ENCODE results near the gene INAFM2. TPM values are rescaled to one million over a fixed set of nuclear protein-coding genes. Genes with fewer than 3 reads are reported as not detected.

The INAFM2 gene
- total RNA-seq, 1 donor from 2014 or later = 22.8 TPM

DNA sequence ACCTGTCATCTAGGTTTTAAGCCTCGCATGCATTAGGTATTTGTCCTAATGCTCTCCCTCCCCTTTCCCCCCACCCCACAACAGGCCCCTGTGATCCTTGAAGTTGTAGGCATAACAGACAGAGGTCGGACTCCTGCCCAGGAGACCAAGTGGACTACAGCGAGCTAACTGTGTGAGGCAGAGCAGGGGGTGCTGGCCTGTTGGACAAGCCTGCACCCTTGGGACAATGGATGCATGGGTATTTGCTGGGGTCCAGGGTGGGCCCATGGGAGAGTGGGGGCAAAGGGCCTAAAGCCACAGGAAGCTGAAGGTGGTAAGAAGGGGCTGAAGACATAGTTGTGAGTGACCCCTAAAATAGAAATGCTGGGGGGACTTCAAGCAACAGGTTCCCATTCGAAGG, 18.2 kb upstream of the INAFM2 start:
- Mint-ChIP-seq H3K9me3 (no peaks in the 10 kb centered on the region), H3K4me1 (peaks cover 31% of the 10 kb centered on the region), H3K27me3 (no peaks in the 10 kb centered on the region), H3K27ac (no peak overlapping the region), H3K36me3 (ENCODE audit: low read depth) (peaks cover 28% of the 10 kb centered on the region), H3K4me3 (no peak overlapping the region)
- no peak for DNase-seq
- intact Hi-C loops (cut with micrococcal nuclease) = no loop called here

GRCh38 chr15:40306371-40306770, 17.1 kb upstream of the INAFM2 start:
- peaks cover 31% of the 10 kb centered on the region for H3K4me1 Mint-ChIP-seq

GRCh38 chr15:40306908-40307307, 16.6 kb upstream of the INAFM2 start:
- intact Hi-C loops (cut with micrococcal nuclease) = loop anchor here (2.0 kb wide), 1 partner anchor 16 kb away; the partner anchor contains the start of gene INAFM2
- H3K4me3 Mint-ChIP-seq = peak overlapping the region; percentile 92
- DNase-seq = peak; percentile 74
- peaks cover 6% of the 10 kb centered on the region for H3K27me3 Mint-ChIP-seq
- peaks cover 13% of the 10 kb centered on the region for H3K36me3 Mint-ChIP-seq (ENCODE audit: low read depth)
- H3K4me1 Mint-ChIP-seq = peaks cover 31% of the 10 kb centered on the region
- peak overlapping the region; percentile 98 for H3K27ac Mint-ChIP-seq
- H3K9me3 Mint-ChIP-seq = no peaks in the 10 kb centered on the region

More at GRCh38 chr15:40306371-40306770, 17.1 kb upstream of the INAFM2 start:
- DNase-seq = no peak
- peak overlapping the region; percentile 98 for H3K27ac Mint-ChIP-seq
- H3K36me3 Mint-ChIP-seq (ENCODE audit: low read depth) = peaks cover 19% of the 10 kb centered on the region
- H3K9me3 Mint-ChIP-seq = no peaks in the 10 kb centered on the region
- intact Hi-C loops (cut with micrococcal nuclease) = loop anchor here (2.0 kb wide), 1 partner anchor 16 kb away; the partner anchor contains the start of gene INAFM2
- peak overlapping the region; percentile 92 for H3K4me3 Mint-ChIP-seq
- peaks cover 4% of the 10 kb centered on the region for H3K27me3 Mint-ChIP-seq

- peak within 1 kb of the TSS; percentile 98 for H3K27ac Mint-ChIP-seq
- H3K27me3 Mint-ChIP-seq = peaks cover 11% of the 10 kb centered on the region
- peak; percentile 91 for DNase-seq
- intact Hi-C loops (cut with micrococcal nuclease) = loop anchor here (2.0 kb wide), 1 partner anchor 15 kb away; the partner anchor contains the start of gene INAFM2
- H3K9me3 Mint-ChIP-seq = no peaks in the 10 kb centered on the region
- H3K4me3 Mint-ChIP-seq = peak within 1 kb of the TSS; percentile 92
- H3K4me1 Mint-ChIP-seq = peaks cover 31% of the 10 kb centered on the region
- H3K36me3 Mint-ChIP-seq (ENCODE audit: low read depth) = peaks cover 11% of the 10 kb centered on the region
Observed at GRCh38 chr15:40307421-40308211, 15.9 kb upstream of the INAFM2 start, which contains the start of gene PLCB2. Gene PLCB2, minus strand, starts transcription at chr15:40307935. Its CDS starts 263 bp downstream, at chr15:40307672.

DNA sequence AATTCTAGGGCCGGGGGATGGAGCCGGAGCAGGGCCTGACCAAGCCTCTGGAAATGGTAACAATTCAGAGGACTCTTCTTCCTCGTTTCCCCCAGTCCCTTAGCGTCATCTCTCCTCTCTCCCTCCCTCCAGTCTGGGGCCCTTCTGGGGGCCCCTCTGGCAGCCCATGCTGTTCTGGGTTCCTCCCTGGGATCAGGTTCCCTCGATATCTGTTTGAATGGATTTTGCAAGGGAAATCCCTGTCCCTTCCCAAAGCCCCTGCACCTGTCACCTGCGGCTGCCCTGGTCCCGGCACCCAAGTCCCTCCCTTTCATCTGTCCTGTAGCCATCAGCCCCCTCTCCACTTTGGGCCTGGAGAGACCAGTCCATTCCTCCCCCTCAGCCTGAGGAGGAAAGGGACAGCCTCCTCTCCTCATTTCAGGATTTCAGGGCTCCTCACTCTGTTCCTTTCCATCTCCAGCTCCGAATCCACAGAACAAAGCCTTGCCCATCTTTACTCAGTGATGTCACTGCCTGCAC, 14.1 kb upstream of the INAFM2 start:
- Mint-ChIP-seq H3K4me3 (peak overlapping the region; percentile 92), H3K9me3 (no peaks in the 10 kb centered on the region), H3K27me3 (peaks cover 26% of the 10 kb centered on the region), H3K27ac (peak overlapping the region; percentile 98), H3K36me3 (ENCODE audit: low read depth) (no peaks in the 10 kb centered on the region), H3K4me1 (peaks cover 27% of the 10 kb centered on the region)
- no peak for DNase-seq
- intact Hi-C loops (cut with micrococcal nuclease) = no loop called here

DNA sequence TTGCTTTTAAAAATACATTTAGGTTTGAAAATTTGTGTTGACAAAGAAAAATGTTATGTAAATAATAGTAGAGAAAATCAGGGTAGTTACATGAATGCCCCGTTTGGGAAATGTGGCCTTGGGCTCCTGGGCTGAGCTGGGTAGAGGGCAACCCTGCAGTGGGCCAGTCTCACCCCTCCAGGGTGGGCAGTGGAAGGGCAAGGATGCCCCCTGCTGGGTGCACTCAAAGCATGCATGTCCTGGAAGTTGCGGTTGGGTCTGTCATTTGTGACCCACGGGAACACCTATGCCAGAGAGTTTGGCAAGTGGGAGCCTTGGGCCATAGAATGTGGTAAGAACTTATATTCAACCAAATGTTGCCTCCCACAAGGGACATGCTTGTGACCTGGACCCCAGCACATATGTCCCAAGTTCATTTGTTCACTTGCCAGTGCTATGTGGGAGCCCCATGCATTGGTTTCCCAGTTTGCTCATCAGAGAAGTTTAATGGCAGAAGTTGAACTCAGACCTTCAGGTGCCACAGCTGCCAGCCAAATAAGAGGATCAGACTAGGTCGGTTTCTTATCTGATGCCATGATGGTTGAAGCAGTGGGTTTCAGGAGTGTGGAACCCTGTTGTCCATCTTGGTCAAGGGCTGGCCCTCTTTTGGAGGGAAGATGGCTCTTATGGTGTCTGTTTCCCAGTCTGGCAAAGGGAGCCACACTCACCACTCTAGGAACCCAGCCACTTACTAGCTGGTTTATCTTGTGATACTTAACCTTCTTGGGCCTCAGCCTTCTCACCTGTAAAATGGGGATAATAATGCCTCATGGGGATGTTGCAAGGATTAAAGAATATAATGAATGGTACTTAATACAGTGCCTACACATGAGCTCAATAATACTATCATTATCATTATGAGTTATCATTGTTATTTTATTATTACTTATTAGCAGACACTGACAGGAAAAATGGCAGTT, 13.2 kb upstream of the INAFM2 start:
- Mint-ChIP-seq H3K4me3 (peak overlapping the region; percentile 92), H3K27ac (no peak overlapping the region), H3K36me3 (ENCODE audit: low read depth) (no peaks in the 10 kb centered on the region), H3K4me1 (peaks cover 28% of the 10 kb centered on the region), H3K9me3 (no peaks in the 10 kb centered on the region), H3K27me3 (peaks cover 32% of the 10 kb centered on the region)
- peak; percentile 90 for DNase-seq
- intact Hi-C loops (cut with micrococcal nuclease) = loop anchor here (1.0 kb wide), 2 partner anchors 11 to 31 kb away; no protein-coding TSS in a partner anchor

DNA sequence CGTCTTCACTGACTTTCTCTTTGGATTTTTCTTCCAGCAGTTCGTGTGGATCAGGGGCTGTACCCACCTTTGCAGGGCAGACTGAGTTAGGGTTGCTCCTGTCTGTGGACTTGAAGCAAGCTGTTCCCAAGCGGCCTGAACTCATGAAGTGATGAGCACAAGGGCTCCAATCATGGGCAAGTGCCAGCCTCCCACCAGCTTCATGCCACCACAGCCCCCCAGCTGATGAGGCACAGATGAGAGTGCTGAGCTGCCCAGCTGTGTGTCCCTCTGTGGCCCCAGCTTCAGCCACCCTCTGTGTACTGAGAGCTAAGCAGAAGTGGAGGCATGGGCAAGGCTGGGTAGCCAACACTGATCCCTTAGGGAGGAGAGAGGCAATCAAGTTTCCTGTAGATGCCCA, 12.5 kb upstream of the INAFM2 start:
- H3K36me3 Mint-ChIP-seq (ENCODE audit: low read depth) = no peaks in the 10 kb centered on the region
- H3K27ac Mint-ChIP-seq = no peak overlapping the region
- no peak overlapping the region for H3K4me3 Mint-ChIP-seq
- DNase-seq = no peak
- H3K4me1 Mint-ChIP-seq = peaks cover 27% of the 10 kb centered on the region
- no peaks in the 10 kb centered on the region for H3K9me3 Mint-ChIP-seq
- peaks cover 39% of the 10 kb centered on the region for H3K27me3 Mint-ChIP-seq
- intact Hi-C loops (cut with micrococcal nuclease) = loop anchor here (1.0 kb wide), 2 partner anchors 10 to 32 kb away; no protein-coding TSS in a partner anchor

GRCh38 chr15:40312370-40313158, 10.9 kb upstream of the INAFM2 start:
- DNase-seq = no peak
- H3K4me3 Mint-ChIP-seq = no peak overlapping the region
- intact Hi-C loops (cut with micrococcal nuclease) = no loop called here
- H3K27ac Mint-ChIP-seq = no peak overlapping the region
- peaks cover 18% of the 10 kb centered on the region for H3K4me1 Mint-ChIP-seq
- H3K9me3 Mint-ChIP-seq = no peaks in the 10 kb centered on the region
- H3K27me3 Mint-ChIP-seq = peaks cover 53% of the 10 kb centered on the region
- no peaks in the 10 kb centered on the region for H3K36me3 Mint-ChIP-seq (ENCODE audit: low read depth)

DNA sequence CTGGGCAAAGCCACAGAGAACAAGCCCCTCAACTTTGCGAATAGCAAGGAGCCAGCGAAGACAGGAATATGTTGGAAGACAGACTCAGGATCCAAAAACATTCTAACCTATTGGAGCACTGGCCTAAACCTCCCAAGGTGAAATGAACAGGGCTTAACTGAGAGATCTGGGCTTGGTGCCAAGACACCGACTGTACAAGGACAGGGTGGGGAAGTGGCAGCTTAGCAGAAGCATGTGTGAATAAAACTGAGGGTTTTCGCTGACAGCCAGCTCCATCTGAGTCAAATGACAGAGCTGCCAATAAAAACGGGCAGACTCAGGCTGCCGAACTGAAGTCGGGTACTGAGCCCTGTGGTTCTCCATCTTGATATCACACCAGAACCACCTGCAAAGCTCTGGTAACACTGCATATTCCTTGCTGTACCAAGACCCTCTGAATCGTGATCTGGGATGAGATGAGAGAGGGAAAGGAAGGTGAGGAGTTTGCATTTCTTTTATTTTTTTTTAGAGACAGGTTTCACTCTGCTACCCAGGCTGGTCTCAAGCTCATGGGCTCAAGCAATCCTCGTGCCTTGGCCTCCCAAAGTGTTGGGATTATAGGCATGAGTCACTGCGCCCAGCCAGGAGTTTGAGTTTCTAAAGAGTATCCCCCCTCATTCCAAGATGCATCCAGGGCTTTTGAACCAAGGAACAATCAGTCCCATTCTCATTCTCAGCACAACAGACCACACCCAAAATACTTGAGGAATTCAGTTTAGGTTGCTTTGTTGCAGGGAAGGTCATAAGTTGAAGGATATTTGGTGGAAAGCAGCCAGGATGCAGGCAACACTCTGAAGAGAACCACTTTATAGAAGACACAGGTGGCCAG, 9.7 kb upstream of the INAFM2 start:
- intact Hi-C loops (cut with micrococcal nuclease) = no loop called here
- no peaks in the 10 kb centered on the region for H3K36me3 Mint-ChIP-seq (ENCODE audit: low read depth)
- H3K9me3 Mint-ChIP-seq = no peaks in the 10 kb centered on the region
- no peak for DNase-seq
- no peak overlapping the region for H3K27ac Mint-ChIP-seq
- H3K4me1 Mint-ChIP-seq = peaks cover 15% of the 10 kb centered on the region
- peaks cover 60% of the 10 kb centered on the region for H3K27me3 Mint-ChIP-seq
- no peak overlapping the region for H3K4me3 Mint-ChIP-seq

DNA sequence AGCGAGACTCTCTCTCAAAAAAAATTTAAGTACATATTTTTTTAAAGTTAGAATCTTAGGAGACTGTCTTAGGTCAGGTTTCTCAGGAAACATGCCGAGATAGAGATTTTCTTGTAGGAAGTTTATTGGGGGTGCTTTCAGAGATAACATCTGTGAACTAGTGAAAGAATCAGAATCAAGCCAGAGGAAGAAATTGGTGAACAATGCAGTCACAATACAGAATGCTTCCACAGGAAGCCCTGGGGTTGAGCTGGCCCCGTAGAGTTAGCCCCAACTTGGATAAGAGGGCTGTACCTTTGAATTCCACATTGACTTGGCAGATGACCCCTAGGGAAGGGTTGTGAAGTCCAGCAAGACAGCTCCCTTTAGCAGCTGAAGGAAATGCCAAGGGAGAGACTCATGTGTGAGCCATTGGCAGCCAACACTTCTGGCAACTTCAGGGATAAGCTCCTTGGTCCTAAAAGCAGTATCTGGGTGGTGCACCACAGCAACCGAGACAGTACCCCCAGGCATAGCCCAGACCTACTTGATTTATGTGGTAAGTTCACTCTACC, 8.7 kb upstream of the INAFM2 start:
- H3K36me3 Mint-ChIP-seq (ENCODE audit: low read depth) = no peaks in the 10 kb centered on the region

GRCh38 chr15:40316931-40317330, 6.6 kb upstream of the INAFM2 start:
- no peak for DNase-seq
- no peaks in the 10 kb centered on the region for H3K9me3 Mint-ChIP-seq
- peaks cover 64% of the 10 kb centered on the region for H3K27me3 Mint-ChIP-seq
- peaks cover 12% of the 10 kb centered on the region for H3K4me1 Mint-ChIP-seq
- no peak overlapping the region for H3K4me3 Mint-ChIP-seq
- H3K36me3 Mint-ChIP-seq (ENCODE audit: low read depth) = no peaks in the 10 kb centered on the region
- intact Hi-C loops (cut with micrococcal nuclease) = no loop called here
- no peak overlapping the region for H3K27ac Mint-ChIP-seq

More for the DNA sequence above, 8.7 kb upstream of the INAFM2 start:
- Mint-ChIP-seq H3K9me3 (no peaks in the 10 kb centered on the region), H3K4me1 (peaks cover 6% of the 10 kb centered on the region), H3K4me3 (no peak overlapping the region), H3K27me3 (peaks cover 64% of the 10 kb centered on the region), H3K27ac (no peak overlapping the region)
- intact Hi-C loops (cut with micrococcal nuclease) = no loop called here
- no peak for DNase-seq

GRCh38 chr15:40317580-40317979, 5.9 kb upstream of the INAFM2 start:
- Mint-ChIP-seq H3K9me3 (no peaks in the 10 kb centered on the region), H3K4me3 (no peak overlapping the region), H3K4me1 (peaks cover 17% of the 10 kb centered on the region), H3K27me3 (peaks cover 60% of the 10 kb centered on the region), H3K27ac (no peak overlapping the region), H3K36me3 (ENCODE audit: low read depth) (no peaks in the 10 kb centered on the region)
- intact Hi-C loops (cut with micrococcal nuclease) = no loop called here
- no peak for DNase-seq

Measured in activated CD4-positive, alpha-beta T cell treated with anti-CD3 and anti-CD28 coated beads, Interleukin-2, amount 10 ng/mL, durations not matched to agents 24 days and 14 days (primary cell).